ENCODE data around the gene CDK13.

Gene CDK13

GRCh38 chr7:39948956-39949928 is 814 bp upstream of the CDK13 start:
- peak; percentile 100 for DNase-seq (ENCODE audit: low read depth)

- DNase-seq (ENCODE audit: low read depth): peak; percentile 57
Observed at GRCh38 chr7:39950473-39951225, 593 bp downstream of the CDK13 start.

GRCh38 chr7:39951226-39952194 is 1.5 kb downstream of the CDK13 start:
- peak; percentile 62 for DNase-seq (ENCODE audit: low read depth)

- peak; percentile 42 for DNase-seq (ENCODE audit: low read depth)
Observed at GRCh38 chr7:39952374-39952773, 2.3 kb downstream of the CDK13 start.

GRCh38 chr7:39952803-39953202 is 2.7 kb downstream of the CDK13 start:
- DNase-seq (ENCODE audit: low read depth): no peak

GRCh38 chr7:39954694-39955093 is 4.6 kb downstream of the CDK13 start:
- no peak for DNase-seq (ENCODE audit: low read depth)

GRCh38 chr7:39958038-39958437 is 8.0 kb downstream of the CDK13 start:
- DNase-seq (ENCODE audit: low read depth): no peak

GRCh38 chr7:39967406-39968161 is 17.5 kb downstream of the CDK13 start:
- no peak for DNase-seq (ENCODE audit: low read depth)

- peak; percentile 17 for DNase-seq (ENCODE audit: low read depth)
Observed at GRCh38 chr7:39969431-39969830, 19.4 kb downstream of the CDK13 start.

GRCh38 chr7:39971924-39972323 is 21.9 kb downstream of the CDK13 start:
- DNase-seq (ENCODE audit: low read depth): no peak

GRCh38 chr7:39973801-39974200 is 23.7 kb downstream of the CDK13 start:
- DNase-seq (ENCODE audit: low read depth): no peak

- no peak for DNase-seq (ENCODE audit: low read depth)
Observed at GRCh38 chr7:39978230-39978934, 28.3 kb downstream of the CDK13 start.

- no peak for DNase-seq (ENCODE audit: low read depth)
Observed at GRCh38 chr7:39979406-39980073, 29.5 kb downstream of the CDK13 start.

GRCh38 chr7:39985398-39985918 is 35.4 kb downstream of the CDK13 start:
- DNase-seq (ENCODE audit: low read depth): no peak

GRCh38 chr7:39987641-39988347 is 37.7 kb downstream of the CDK13 start:
- DNase-seq (ENCODE audit: low read depth): no peak

- DNase-seq (ENCODE audit: low read depth): peak; percentile 55
Observed at GRCh38 chr7:40000734-40001315, 50.8 kb downstream of the CDK13 start.

GRCh38 chr7:40001649-40002048 is 51.6 kb downstream of the CDK13 start:
- no peak for DNase-seq (ENCODE audit: low read depth)

GRCh38 chr7:40003597-40003996 is 53.5 kb downstream of the CDK13 start:
- no peak for DNase-seq (ENCODE audit: low read depth)

Measured in iris pigment epithelial cell (primary cell).